Measurements from ENCODE around the gene OAF. TPM values are rescaled to one million over a fixed set of nuclear protein-coding genes. Genes with fewer than 3 reads are reported as not detected.
A peak's percentile ranks its signal among the peaks of the same experiment; 100 is the strongest.

The OAF gene
- 195 TPM for polyA plus RNA-seq
- long read RNA-seq, donor 1, transcript OAF-201 (4 exons, 2,525 nt), result major isoform, 65 of 89 reads
- long read RNA-seq, donor 1, partial matches to known transcripts, result 24 of 89 reads
- long read RNA-seq, donor 1, other reads (novel, unspliced or antisense), result 0 of 89 reads
- long read RNA-seq, donor 2, transcript OAF-201 (4 exons, 2,525 nt), result major isoform, 125 of 185 reads
- long read RNA-seq, donor 2, partial matches to known transcripts, result 59 of 185 reads
- long read RNA-seq, donor 2, other reads (novel, unspliced or antisense), result 0 of 185 reads
- long read RNA-seq, donor 3, result 0 reads
- long read RNA-seq, donor 4, transcript OAF-201 (4 exons, 2,525 nt), result major isoform, 10 of 10 reads
- long read RNA-seq, donor 4, partial matches to known transcripts, result 0 of 10 reads
- long read RNA-seq, donor 4, other reads (novel, unspliced or antisense), result 0 of 10 reads
- long read RNA-seq, donor 5, transcript OAF-201 (4 exons, 2,525 nt), result major isoform, 27 of 28 reads
- long read RNA-seq, donor 5, partial matches to known transcripts, result 0 of 28 reads
- long read RNA-seq, donor 5, other reads (novel, unspliced or antisense), result 0 of 28 reads
- long read RNA-seq, donor 6, transcript OAF-201 (4 exons, 2,525 nt), result major isoform, 134 of 186 reads
- long read RNA-seq, donor 6, partial matches to known transcripts, result 50 of 186 reads
- long read RNA-seq, donor 6, other reads (novel, unspliced or antisense), result 0 of 186 reads
- long read RNA-seq, donor 7, transcript OAF-201 (4 exons, 2,525 nt), result major isoform, 24 of 30 reads
- long read RNA-seq, donor 7, partial matches to known transcripts, result 6 of 30 reads
- long read RNA-seq, donor 7, other reads (novel, unspliced or antisense), result 0 of 30 reads
- long read RNA-seq, donor 8, transcript OAF-201 (4 exons, 2,525 nt), result major isoform, 156 of 231 reads
- long read RNA-seq, donor 8, partial matches to known transcripts, result 74 of 231 reads
- long read RNA-seq, donor 8, other reads (novel, unspliced or antisense), result 0 of 231 reads
- long read RNA-seq, donor 9, transcript OAF-201 (4 exons, 2,525 nt), result major isoform, 82 of 125 reads
- long read RNA-seq, donor 9, partial matches to known transcripts, result 40 of 125 reads
- long read RNA-seq, donor 9, other reads (novel, unspliced or antisense), result 0 of 125 reads
- long read RNA-seq, donor 10, transcript OAF-201 (4 exons, 2,525 nt), result major isoform, 144 of 191 reads
- long read RNA-seq, donor 10, partial matches to known transcripts, result 45 of 191 reads
- long read RNA-seq, donor 10, other reads (novel, unspliced or antisense), result 0 of 191 reads
- long read RNA-seq, donor 11, transcript OAF-201 (4 exons, 2,525 nt), result major isoform, 77 of 93 reads
- long read RNA-seq, donor 11, partial matches to known transcripts, result 16 of 93 reads
- long read RNA-seq, donor 11, other reads (novel, unspliced or antisense), result 0 of 93 reads

DNA sequence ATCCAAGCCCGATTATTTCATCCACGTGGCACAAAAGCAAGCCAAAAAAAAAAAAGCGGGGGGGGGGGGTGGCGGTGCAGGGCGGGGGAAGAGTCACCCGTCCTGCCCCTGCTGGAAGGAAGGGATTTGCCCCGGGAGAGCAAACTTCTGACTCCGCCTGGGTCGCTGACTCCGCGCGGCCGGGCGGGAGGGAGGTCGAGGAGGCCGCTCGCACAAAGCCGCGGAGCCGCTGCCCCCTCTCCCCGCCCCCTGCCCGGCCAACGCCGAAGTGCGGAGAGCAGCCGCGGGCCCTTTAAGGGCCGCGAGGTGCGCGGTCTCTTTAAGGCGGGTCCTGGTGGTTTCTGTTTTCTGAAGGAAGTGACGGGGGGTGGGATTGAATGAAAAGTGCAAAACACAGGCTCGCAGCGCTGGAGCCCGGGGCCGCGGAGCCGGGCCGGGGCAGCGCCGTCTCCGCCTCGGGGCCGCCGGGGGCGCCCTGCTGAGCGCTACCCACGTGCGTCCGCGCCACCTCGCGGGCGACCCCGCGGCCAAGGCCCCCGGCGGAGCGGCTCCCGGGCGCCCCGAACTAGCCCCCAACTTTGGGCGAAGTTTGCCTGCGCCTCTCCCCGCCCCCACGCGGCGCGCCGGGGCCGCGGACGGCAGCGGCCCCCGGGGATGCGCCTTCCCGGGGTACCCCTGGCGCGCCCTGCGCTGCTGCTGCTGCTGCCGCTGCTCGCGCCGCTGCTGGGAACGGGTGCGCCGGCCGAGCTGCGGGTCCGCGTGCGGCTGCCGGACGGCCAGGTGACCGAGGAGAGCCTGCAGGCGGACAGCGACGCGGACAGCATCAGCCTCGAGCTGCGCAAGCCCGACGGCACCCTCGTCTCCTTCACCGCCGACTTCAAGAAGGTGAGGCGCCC lies at the start of gene OAF:
OAF (plus strand) TSS at position 407 of the 896 bp plus-strand sequence; CDS start at position 655, 248 bp downstream.
- H3K4me1 ChIP-seq (ENCODE audit: control insufficient read depth, insufficient read depth, low read length), result peaks cover 37% of the 10 kb centered on the region
- no peaks in the 10 kb centered on the region for H3K27me3 ChIP-seq (ENCODE audit: control insufficient read depth, insufficient read depth, low read length)
- WGBS (ENCODE audit: insufficient coverage, low lambda C conversion rate), result no CpG with 5 or more reads among the region's 108 CpGs
- peak within 1 kb of the TSS; percentile 89 for H3K4me3 ChIP-seq (ENCODE audit: low read length)
- H3K36me3 ChIP-seq (ENCODE audit: control insufficient read depth, insufficient read depth, low read length), result peaks cover 27% of the 10 kb centered on the region
- peak within 1 kb of the TSS; percentile 97 for H3K27ac ChIP-seq (ENCODE audit: low read length)
- DNase-seq, result peak; percentile 79 to 92
- H3K9me3 ChIP-seq (ENCODE audit: control insufficient read depth, low read depth, low read length), result no peaks in the 10 kb centered on the region

DNA sequence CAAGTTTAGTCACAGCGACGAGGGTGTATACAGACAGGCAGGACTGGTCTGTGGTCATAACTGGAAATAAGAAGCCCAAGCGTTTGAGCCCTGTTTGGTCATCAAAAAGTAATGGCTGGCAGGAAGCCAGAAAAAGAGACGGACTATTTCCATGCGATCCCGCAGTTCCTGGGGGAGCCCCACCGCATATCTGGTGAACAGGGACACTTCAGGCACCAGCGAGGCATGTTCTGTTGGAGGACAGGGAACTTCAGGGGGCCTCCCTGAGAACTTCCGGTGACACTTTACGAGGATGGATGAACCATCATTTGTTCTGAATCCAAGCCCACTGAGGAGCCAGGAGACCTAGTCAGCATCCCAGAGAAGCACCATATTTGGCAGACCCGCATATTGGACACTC lies 43.2 kb upstream of the OAF start:
- Histone ChIP-seq H3K9me3 (ENCODE audit: control insufficient read depth, low read depth, low read length) (peaks cover 5% of the 10 kb centered on the region), H3K36me3 (ENCODE audit: control insufficient read depth, insufficient read depth, low read length) (no peaks in the 10 kb centered on the region), H3K4me1 (ENCODE audit: control insufficient read depth, insufficient read depth, low read length) (peaks cover 22% of the 10 kb centered on the region), H3K27me3 (ENCODE audit: control insufficient read depth, insufficient read depth, low read length) (peaks cover 40% of the 10 kb centered on the region), H3K27ac (ENCODE audit: low read length) (no peak overlapping the region), H3K4me3 (ENCODE audit: low read length) (no peak overlapping the region)
- DNase-seq, result no peak
- WGBS (ENCODE audit: insufficient coverage, low lambda C conversion rate), result no CpG with 5 or more reads among the region's 11 CpGs

DNA sequence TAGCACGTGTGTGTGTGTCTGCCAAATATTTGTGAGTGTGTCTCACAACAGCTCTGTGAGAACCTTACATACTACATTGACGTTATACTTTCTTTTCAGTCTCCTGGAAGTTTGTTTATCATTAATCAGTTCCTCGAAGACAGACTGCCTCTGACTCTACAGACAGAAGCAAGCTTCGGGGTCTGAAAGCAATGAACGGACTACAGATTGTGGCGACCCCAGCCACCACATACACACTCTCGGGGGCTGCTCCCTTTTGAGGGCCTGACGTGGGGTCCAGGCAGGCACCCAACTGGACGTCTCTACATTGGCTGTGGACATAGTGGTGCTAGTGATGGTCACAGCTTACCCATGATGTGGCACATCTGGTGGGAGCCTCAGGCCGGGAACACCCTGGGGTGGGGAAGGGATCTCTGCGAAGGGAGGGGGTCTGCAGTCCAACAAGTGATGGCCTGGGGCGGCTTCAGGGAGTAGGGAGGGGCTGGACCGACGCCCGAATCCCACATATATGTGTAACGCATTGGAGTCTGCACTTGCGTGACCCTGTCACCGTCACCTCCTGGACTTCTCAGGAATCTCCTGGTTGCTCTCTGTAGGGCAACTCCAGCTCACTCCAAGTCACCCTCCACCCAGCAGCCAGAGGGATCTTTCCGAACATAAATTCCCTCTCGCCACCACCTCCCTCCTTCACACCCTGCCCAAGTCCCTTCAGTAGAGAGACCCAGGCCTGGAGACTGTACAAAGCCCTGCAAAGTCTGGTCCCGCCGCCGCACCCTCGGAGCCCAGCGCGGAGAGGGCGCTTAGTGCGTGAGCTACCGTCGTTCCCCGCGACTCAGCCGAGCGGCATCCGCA lies 42.5 kb upstream of the OAF start:
- Histone ChIP-seq H3K9me3 (ENCODE audit: control insufficient read depth, low read depth, low read length) (peaks cover 5% of the 10 kb centered on the region), H3K4me3 (ENCODE audit: low read length) (peak overlapping the region; percentile 42), H3K4me1 (ENCODE audit: control insufficient read depth, insufficient read depth, low read length) (peaks cover 28% of the 10 kb centered on the region), H3K27ac (ENCODE audit: low read length) (no peak overlapping the region), H3K27me3 (ENCODE audit: control insufficient read depth, insufficient read depth, low read length) (peaks cover 40% of the 10 kb centered on the region), H3K36me3 (ENCODE audit: control insufficient read depth, insufficient read depth, low read length) (no peaks in the 10 kb centered on the region)
- WGBS (ENCODE audit: insufficient coverage, low lambda C conversion rate), result no CpG with 5 or more reads among the region's 35 CpGs
- DNase-seq, result no peak

DNA sequence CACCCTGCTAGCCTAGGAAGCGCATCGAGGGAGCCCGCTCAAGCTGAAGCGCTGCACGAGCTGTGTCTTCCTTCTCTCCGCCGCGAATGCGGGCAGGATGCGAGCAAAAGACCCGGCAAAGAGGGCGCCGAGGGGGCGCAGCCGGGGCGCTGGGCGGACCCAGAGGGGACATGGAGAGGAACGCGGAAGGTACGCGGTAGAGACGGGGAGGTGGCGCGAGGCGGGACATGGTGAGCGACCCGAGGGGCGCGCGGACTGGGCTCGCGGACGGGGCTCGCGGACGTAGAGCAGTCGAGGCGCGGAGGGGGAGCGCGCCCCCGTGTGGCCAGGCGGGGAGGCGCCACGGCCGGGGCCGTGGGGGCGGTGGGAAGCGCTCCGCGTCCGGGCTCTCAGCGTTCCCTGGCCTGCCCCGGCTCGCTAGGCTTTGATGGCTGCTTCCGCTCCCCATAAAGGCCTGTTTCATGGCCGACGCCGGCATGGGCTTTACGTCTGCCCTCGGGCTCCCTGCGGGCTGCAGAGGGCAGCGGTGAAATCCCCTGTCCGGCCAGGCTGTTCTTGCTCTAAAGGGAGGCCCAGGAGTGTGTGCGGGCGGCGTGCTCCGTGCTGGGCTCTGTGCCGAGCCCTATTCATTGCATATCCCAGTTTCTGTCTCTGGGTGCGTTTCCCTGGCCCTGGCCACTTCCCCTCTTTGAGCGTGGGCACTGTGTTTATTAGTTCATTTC lies 41.7 kb upstream of the OAF start:
- peaks cover 5% of the 10 kb centered on the region for H3K9me3 ChIP-seq (ENCODE audit: control insufficient read depth, low read depth, low read length)
- H3K36me3 ChIP-seq (ENCODE audit: control insufficient read depth, insufficient read depth, low read length), result no peaks in the 10 kb centered on the region
- peak overlapping the region; percentile 42 for H3K4me3 ChIP-seq (ENCODE audit: low read length)
- DNase-seq, result peak; percentile 71 to 83
- H3K27me3 ChIP-seq (ENCODE audit: control insufficient read depth, insufficient read depth, low read length), result peaks cover 40% of the 10 kb centered on the region
- no peak overlapping the region for H3K27ac ChIP-seq (ENCODE audit: low read length)
- WGBS (ENCODE audit: insufficient coverage, low lambda C conversion rate), result no CpG with 5 or more reads among the region's 71 CpGs
- peaks cover 28% of the 10 kb centered on the region for H3K4me1 ChIP-seq (ENCODE audit: control insufficient read depth, insufficient read depth, low read length)

DNA sequence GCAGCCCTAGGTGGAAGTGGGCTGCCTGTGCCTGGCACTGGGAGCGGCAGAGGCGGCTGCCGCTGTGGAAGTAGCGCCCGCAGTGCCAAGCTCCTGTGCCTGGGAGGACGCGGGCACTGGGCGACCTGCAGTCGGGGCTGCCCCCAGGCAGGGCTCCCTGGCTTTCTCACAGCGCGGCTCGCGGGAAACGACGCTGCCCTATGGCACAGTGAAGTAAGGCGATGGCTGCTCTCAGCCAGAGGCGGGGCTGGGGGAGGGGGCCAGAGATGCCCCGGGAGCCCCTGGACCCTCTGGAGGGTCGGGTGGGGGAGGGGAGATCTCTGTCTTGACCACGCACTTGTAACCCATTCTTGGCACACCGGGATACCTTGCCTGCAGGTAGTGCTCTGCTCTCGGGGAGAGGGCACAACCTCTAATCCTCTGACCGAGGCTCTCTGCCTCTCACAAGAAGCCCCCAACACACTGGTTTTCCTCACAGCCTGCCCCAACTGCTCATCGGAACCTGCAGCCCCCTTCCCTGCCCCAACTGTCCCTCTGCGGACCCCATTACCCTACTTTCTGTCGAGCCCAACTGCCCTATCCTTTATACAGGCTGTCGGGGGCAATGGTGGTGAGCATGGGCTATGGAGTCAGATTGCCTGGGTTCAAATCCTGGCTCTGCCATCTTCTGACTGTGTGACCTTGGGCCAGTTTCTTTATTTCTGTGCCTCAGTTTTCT lies 40.7 kb upstream of the OAF start:
- no peak overlapping the region for H3K4me3 ChIP-seq (ENCODE audit: low read length)
- H3K27ac ChIP-seq (ENCODE audit: low read length), result no peak overlapping the region
- H3K36me3 ChIP-seq (ENCODE audit: control insufficient read depth, insufficient read depth, low read length), result no peaks in the 10 kb centered on the region
- peaks cover 37% of the 10 kb centered on the region for H3K27me3 ChIP-seq (ENCODE audit: control insufficient read depth, insufficient read depth, low read length)
- no CpG with 5 or more reads among the region's 27 CpGs for WGBS (ENCODE audit: insufficient coverage, low lambda C conversion rate)
- H3K4me1 ChIP-seq (ENCODE audit: control insufficient read depth, insufficient read depth, low read length), result peaks cover 32% of the 10 kb centered on the region
- peaks cover 5% of the 10 kb centered on the region for H3K9me3 ChIP-seq (ENCODE audit: control insufficient read depth, low read depth, low read length)
- DNase-seq, result no peak

DNA sequence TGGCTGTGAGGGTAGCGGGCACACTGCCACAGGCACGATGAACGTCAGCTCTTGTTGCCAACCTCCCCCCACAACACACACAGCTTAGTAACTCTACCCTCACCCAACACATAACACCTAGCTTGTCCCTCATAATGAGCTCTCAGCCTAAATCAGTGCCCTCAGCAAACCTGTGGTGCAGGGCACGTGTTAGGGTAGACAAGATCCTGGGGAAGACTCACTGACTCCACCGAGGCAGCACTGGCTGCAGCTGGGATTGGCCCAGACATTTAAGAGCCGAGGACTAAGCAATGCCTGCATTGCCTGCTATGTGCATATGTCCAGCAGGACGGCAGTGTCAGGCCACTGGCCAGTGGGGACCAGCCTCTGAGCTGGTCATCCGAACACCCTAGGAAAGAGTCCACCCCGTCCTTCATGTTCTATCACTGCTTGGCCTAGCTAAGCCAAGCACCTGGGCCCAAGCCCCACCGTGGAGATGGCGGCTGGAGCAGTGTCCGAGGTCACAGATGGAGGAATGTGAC lies 40.0 kb upstream of the OAF start:
- Histone ChIP-seq H3K27me3 (ENCODE audit: control insufficient read depth, insufficient read depth, low read length) (peaks cover 37% of the 10 kb centered on the region), H3K9me3 (ENCODE audit: control insufficient read depth, low read depth, low read length) (peaks cover 5% of the 10 kb centered on the region), H3K4me3 (ENCODE audit: low read length) (no peak overlapping the region), H3K36me3 (ENCODE audit: control insufficient read depth, insufficient read depth, low read length) (no peaks in the 10 kb centered on the region), H3K27ac (ENCODE audit: low read length) (no peak overlapping the region), H3K4me1 (ENCODE audit: control insufficient read depth, insufficient read depth, low read length) (peaks cover 35% of the 10 kb centered on the region)
- WGBS (ENCODE audit: insufficient coverage, low lambda C conversion rate), result no CpG with 5 or more reads among the region's 12 CpGs
- no peak for DNase-seq

DNA sequence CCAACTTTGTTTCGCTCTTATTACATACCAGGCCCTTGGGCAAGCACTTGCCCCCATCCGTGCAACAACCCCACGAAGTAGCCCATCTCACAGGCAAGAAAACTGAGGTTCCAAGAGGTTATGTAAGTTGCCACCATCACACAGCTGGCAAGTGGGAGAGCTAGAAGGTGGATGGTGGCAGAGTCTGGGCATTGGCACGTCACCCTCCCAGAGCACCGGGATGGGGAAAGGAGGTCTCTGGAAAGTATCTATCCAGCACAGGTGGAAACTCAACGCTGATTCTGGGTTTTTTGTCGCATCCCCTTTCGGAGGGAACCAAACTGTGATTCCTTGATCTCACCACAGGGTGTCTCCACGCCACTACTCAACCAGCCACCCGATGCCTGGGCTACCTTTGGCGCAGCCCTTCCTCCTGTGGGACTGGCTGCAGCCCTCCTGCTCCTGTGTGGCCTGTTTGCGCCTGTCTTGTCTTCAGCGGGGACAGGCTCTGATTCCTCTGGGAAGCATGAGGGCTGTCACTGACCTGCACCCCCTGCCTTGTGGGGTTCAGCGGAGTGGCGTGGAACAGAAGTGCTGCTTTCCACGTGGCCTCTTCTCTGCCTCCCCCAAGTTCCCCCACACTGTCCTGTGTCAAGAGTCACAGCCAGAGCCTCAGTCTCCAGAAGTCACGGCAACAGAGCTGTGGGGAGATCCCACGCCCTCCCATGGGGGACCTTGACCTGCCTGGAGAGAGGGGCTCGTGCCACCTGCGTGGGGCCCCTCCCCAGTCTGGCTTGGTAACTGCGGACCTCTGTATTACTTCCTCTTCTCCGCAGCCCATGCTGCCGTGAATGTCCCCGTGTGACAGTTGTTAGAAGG lies 38.5 kb upstream of the OAF start:
- no peaks in the 10 kb centered on the region for H3K36me3 ChIP-seq (ENCODE audit: control insufficient read depth, insufficient read depth, low read length)
- peak; percentile 60 to 69 for DNase-seq
- H3K4me1 ChIP-seq (ENCODE audit: control insufficient read depth, insufficient read depth, low read length), result peaks cover 35% of the 10 kb centered on the region
- H3K4me3 ChIP-seq (ENCODE audit: low read length), result no peak overlapping the region
- WGBS (ENCODE audit: insufficient coverage, low lambda C conversion rate), result no CpG with 5 or more reads among the region's 24 CpGs
- peaks cover 5% of the 10 kb centered on the region for H3K9me3 ChIP-seq (ENCODE audit: control insufficient read depth, low read depth, low read length)
- no peak overlapping the region for H3K27ac ChIP-seq (ENCODE audit: low read length)
- peaks cover 29% of the 10 kb centered on the region for H3K27me3 ChIP-seq (ENCODE audit: control insufficient read depth, insufficient read depth, low read length)
